ENCODE results near the gene DEXI. TPM values are rescaled to one million over a fixed set of nuclear protein-coding genes. Genes with fewer than 3 reads are reported as not detected.

Gene DEXI
- total RNA-seq = 36.2 and 40.8 TPM in 2 replicates

DNA sequence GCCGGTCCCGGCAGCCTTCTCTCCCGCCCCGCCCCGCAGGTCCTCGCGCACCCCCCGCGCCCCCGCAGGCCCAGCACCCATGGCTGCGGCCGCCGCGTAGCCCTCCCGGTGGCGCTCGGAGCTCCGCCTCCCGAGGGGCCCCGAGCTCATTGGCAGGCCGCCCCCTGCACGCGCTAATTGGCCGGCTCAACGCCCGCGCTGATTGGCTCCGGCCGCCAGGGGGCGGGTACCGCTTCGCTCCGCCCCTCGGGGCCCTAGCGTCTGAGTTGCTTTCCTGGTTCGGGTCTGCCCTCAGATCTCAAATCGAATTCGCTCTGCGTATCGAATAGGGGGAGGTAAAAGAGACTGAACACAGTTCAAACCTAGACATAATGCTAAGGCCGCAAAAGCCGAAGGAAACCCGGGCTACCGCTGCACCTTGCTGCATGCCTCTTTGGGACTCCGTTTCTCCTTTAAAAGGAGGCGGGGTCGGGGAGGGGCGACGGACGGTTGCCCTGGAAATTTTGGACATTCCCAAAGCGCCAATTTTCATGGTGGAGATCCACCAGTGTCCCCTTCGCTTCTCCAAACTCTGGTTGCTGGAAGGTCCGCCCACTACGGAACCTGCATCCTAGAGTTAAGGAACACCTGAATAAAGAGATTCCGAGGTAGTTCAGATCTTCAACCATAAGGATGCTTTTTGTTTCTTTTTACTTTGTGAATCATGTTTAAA lies at the start of gene DEXI:
DEXI (minus strand) TSS at position 117 of the 712 bp plus-strand sequence. CDS start 463 bp downstream, outside the sequence.
- intact Hi-C loops (cut with micrococcal nuclease) = loop anchor here (1.0 to 10.0 kb wide), 6 partner anchors 555 to 1850 kb away; partner anchors contain the start of genes ATF7IP2, HAPSTR1, SNX29 and ZC3H7A
- Mint-ChIP-seq H3K4me1 (ENCODE audit: low read depth) (peaks cover 66% of the 10 kb centered on the region), H3K27me3 (ENCODE audit: insufficient read depth) (no peaks in the 10 kb centered on the region), H3K27ac (peak within 1 kb of the TSS; percentile 88), H3K4me3 (peak within 1 kb of the TSS; percentile 97), H3K9me3 (no peaks in the 10 kb centered on the region), H3K36me3 (ENCODE audit: low read depth) (peaks cover 21% of the 10 kb centered on the region)
- peak; percentile 96 for DNase-seq (ENCODE audit: low spot score)

DNA sequence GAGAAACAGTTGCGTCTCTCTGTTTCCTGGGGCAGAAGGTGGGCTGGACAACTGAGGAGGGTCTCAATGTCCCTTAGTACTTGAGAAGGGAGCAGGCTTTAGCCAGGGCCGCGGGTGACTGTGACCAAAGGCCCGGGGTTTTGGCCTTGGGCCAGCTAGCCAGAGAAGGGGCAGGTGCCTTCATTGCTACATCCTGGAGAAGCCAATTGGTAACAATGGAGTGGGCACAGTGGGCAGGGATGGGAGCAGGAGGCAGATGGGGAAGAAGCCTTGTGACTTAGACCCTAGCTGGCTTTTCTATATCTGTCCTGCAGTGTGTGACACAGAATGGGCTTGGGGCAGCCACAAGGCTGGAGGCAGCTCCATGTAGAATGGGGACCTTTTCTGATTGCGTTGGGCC lies 48.1 kb upstream of the DEXI start:
- no peak overlapping the region for H3K4me3 Mint-ChIP-seq
- no peak for DNase-seq (ENCODE audit: low spot score)
- intact Hi-C loops (cut with micrococcal nuclease) = no loop called here

DNA sequence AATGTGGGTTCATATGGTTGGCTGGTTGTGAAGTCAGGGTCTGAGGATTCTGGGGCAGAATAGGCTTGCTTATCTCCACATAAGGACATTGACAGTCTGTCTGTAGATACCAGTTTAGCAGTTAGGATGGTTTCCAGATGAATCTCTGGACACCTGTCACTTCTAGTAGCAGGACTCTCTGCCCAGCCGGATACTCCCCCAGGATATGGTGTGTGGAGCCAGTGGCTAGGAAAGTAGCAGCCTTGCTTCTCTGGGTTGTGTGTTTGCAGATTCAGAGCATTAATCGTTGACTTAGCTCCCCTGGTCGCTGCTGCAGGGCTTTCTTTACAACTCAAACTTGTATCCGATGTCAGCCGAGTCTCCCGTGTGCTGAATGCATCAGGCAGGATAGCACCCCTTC lies 47.3 kb upstream of the DEXI start:
- no peaks in the 10 kb centered on the region for H3K27me3 Mint-ChIP-seq (ENCODE audit: insufficient read depth)
- intact Hi-C loops (cut with micrococcal nuclease) = loop anchor here (5.0 kb wide), 1 partner anchor 188 kb away; no protein-coding TSS in a partner anchor

More for the DNA sequence above, 48.1 kb upstream of the DEXI start:
- H3K27ac Mint-ChIP-seq = peak overlapping the region; percentile 93
- peaks cover 91% of the 10 kb centered on the region for H3K4me1 Mint-ChIP-seq (ENCODE audit: low read depth)
- no peaks in the 10 kb centered on the region for H3K9me3 Mint-ChIP-seq
- H3K36me3 Mint-ChIP-seq (ENCODE audit: low read depth) = peaks cover 45% of the 10 kb centered on the region
- no peaks in the 10 kb centered on the region for H3K27me3 Mint-ChIP-seq (ENCODE audit: insufficient read depth)

DNA sequence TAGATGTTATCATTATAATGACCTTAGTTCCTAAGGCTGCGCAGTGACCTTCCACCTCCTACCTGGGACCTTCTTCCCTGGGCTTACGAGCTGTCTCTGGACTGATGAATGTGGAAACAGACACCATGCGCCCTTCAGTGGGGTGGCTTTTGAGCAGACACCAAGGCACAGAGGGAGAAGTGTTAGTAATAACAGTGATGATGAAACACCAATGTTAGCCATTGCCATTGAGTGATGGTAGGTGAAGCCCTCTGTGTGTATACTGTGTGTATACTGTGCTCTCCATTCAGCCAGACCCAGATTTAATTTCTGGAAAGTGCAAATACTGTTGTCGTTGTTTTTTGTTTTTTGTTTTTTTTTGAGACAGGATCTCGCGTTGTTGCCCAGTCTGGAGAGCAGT lies 46.6 kb upstream of the DEXI start:
- intact Hi-C loops (cut with micrococcal nuclease) = loop anchor here (1.0 to 5.0 kb wide), 11 partner anchors 12 to 266 kb away; no protein-coding TSS in a partner anchor
- Mint-ChIP-seq H3K9me3 (no peaks in the 10 kb centered on the region), H3K36me3 (ENCODE audit: low read depth) (peaks cover 43% of the 10 kb centered on the region), H3K27me3 (ENCODE audit: insufficient read depth) (no peaks in the 10 kb centered on the region), H3K4me3 (peak overlapping the region; percentile 65), H3K4me1 (ENCODE audit: low read depth) (peaks cover 92% of the 10 kb centered on the region), H3K27ac (peak overlapping the region; percentile 93)
- DNase-seq (ENCODE audit: low spot score) = no peak

More for the DNA sequence above, 47.3 kb upstream of the DEXI start:
- H3K9me3 Mint-ChIP-seq = no peaks in the 10 kb centered on the region
- peak overlapping the region; percentile 65 for H3K4me3 Mint-ChIP-seq
- H3K36me3 Mint-ChIP-seq (ENCODE audit: low read depth) = peaks cover 43% of the 10 kb centered on the region
- DNase-seq (ENCODE audit: low spot score) = no peak
- peak overlapping the region; percentile 93 for H3K27ac Mint-ChIP-seq
- peaks cover 92% of the 10 kb centered on the region for H3K4me1 Mint-ChIP-seq (ENCODE audit: low read depth)

GRCh38 chr16:10988164-10988803 lies 46.0 kb upstream of the DEXI start:
- no peaks in the 10 kb centered on the region for H3K27me3 Mint-ChIP-seq (ENCODE audit: insufficient read depth)
- peak overlapping the region; percentile 93 for H3K27ac Mint-ChIP-seq
- peaks cover 92% of the 10 kb centered on the region for H3K4me1 Mint-ChIP-seq (ENCODE audit: low read depth)
- DNase-seq (ENCODE audit: low spot score) = peak; percentile 64
- intact Hi-C loops (cut with micrococcal nuclease) = loop anchor here (1.0 to 5.0 kb wide), 11 partner anchors 11 to 267 kb away; no protein-coding TSS in a partner anchor
- H3K36me3 Mint-ChIP-seq (ENCODE audit: low read depth) = peaks cover 46% of the 10 kb centered on the region
- peak overlapping the region; percentile 65 for H3K4me3 Mint-ChIP-seq
- H3K9me3 Mint-ChIP-seq = no peaks in the 10 kb centered on the region

- Mint-ChIP-seq H3K27me3 (ENCODE audit: insufficient read depth) (no peaks in the 10 kb centered on the region), H3K4me3 (peak overlapping the region; percentile 65), H3K9me3 (no peaks in the 10 kb centered on the region), H3K4me1 (ENCODE audit: low read depth) (peaks cover 92% of the 10 kb centered on the region), H3K27ac (peak overlapping the region; percentile 93), H3K36me3 (ENCODE audit: low read depth) (peaks cover 49% of the 10 kb centered on the region)
- no peak for DNase-seq (ENCODE audit: low spot score)
- intact Hi-C loops (cut with micrococcal nuclease) = loop anchor here (1.0 to 5.0 kb wide), 12 partner anchors 10 to 268 kb away; no protein-coding TSS in a partner anchor
These were observed 45.3 kb upstream of the DEXI start for GRCh38 chr16:10987361-10988163.

DNA sequence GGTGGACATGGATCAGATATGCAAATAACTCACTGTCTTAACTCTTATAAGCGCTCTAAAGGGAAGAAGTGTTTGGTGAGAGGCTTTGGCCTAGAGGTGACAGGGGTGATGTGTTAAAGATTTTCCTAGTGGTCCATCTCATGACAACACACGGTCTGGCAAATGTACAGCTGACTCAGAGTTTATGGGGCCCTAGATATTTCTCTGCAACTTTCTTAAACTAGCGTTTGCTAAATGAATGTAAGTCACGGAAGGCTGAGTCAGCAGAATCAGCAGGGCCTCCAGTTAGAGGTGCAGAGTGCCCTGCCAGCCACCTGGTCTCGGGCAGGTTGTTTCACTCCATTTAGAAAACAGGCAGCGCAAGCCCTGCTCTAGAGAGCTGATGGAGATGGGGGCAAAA lies 42.2 kb upstream of the DEXI start:
- intact Hi-C loops (cut with micrococcal nuclease) = no loop called here
- Mint-ChIP-seq H3K9me3 (no peaks in the 10 kb centered on the region), H3K27ac (peak overlapping the region; percentile 61), H3K4me1 (ENCODE audit: low read depth) (peaks cover 73% of the 10 kb centered on the region), H3K36me3 (ENCODE audit: low read depth) (peaks cover 38% of the 10 kb centered on the region), H3K27me3 (ENCODE audit: insufficient read depth) (no peaks in the 10 kb centered on the region), H3K4me3 (no peak overlapping the region)
- no peak for DNase-seq (ENCODE audit: low spot score)

DNA sequence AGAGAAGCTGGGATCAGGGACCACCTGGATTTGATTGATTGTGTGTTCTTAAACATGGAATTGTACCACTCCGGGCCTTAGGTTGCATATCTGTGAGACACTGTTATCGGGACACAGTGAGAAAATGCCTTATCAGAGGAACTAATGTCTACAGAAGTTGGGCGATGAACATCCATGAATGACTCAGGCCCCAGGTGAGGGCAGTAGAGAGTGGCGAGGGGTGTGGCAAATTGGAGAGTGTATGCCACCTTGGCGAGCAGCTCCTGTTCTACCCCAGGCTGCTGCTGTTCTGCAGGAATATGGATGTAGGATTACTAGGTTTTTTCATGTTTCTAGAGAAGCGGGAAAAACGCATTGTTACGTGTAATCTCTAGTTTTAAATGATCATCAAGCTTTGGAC lies 40.9 kb upstream of the DEXI start:
- intact Hi-C loops (cut with micrococcal nuclease) = no loop called here
- peaks cover 73% of the 10 kb centered on the region for H3K4me1 Mint-ChIP-seq (ENCODE audit: low read depth)
- H3K4me3 Mint-ChIP-seq = no peak overlapping the region
- no peak for DNase-seq (ENCODE audit: low spot score)
- no peaks in the 10 kb centered on the region for H3K9me3 Mint-ChIP-seq
- no peak overlapping the region for H3K27ac Mint-ChIP-seq
- H3K36me3 Mint-ChIP-seq (ENCODE audit: low read depth) = peaks cover 40% of the 10 kb centered on the region
- H3K27me3 Mint-ChIP-seq (ENCODE audit: insufficient read depth) = no peaks in the 10 kb centered on the region

- H3K36me3 Mint-ChIP-seq (ENCODE audit: low read depth) = peaks cover 46% of the 10 kb centered on the region
- DNase-seq (ENCODE audit: low spot score) = no peak
- H3K9me3 Mint-ChIP-seq = no peaks in the 10 kb centered on the region
- peak overlapping the region; percentile 23 for H3K27ac Mint-ChIP-seq
- peak overlapping the region; percentile 5 for H3K4me3 Mint-ChIP-seq
- H3K4me1 Mint-ChIP-seq (ENCODE audit: low read depth) = peaks cover 73% of the 10 kb centered on the region
- intact Hi-C loops (cut with micrococcal nuclease) = no loop called here
- H3K27me3 Mint-ChIP-seq (ENCODE audit: insufficient read depth) = no peaks in the 10 kb centered on the region
These were observed 40.3 kb upstream of the DEXI start for GRCh38 chr16:10982465-10983150.

DNA sequence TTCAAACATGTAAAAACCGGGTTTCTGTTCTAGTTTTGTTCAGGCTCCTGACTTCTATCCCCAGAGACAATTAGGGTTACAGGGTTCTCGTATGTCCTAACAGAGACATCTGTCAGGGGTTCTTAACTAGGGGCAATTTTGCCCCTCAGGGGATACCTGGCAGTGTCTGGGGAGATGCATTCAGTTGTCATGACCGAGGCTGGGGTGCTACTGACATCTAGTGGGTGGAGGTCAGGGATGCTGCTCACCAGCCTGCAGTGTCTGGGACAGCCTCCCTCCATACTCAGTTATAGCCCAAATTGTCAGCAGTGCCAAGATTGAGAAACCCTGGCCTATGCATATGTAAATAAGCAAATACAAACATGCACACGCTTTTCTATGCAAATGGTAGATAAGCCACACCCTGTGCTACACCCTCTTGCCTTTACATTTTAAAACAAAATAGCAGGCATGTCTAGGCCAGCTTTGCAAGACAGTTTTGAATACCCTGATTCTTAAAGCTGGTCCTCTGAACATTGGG lies 39.5 kb upstream of the DEXI start:
- Mint-ChIP-seq H3K27me3 (ENCODE audit: insufficient read depth) (no peaks in the 10 kb centered on the region), H3K9me3 (no peaks in the 10 kb centered on the region), H3K4me1 (ENCODE audit: low read depth) (peaks cover 73% of the 10 kb centered on the region), H3K36me3 (ENCODE audit: low read depth) (peaks cover 47% of the 10 kb centered on the region), H3K4me3 (no peak overlapping the region), H3K27ac (peak overlapping the region; percentile 40)
- intact Hi-C loops (cut with micrococcal nuclease) = no loop called here
- DNase-seq (ENCODE audit: low spot score) = peak; percentile 34

GRCh38 chr16:10980813-10981212 lies 38.5 kb upstream of the DEXI start:
- no peak overlapping the region for H3K27ac Mint-ChIP-seq
- intact Hi-C loops (cut with micrococcal nuclease) = no loop called here
- no peak overlapping the region for H3K4me3 Mint-ChIP-seq
- peaks cover 72% of the 10 kb centered on the region for H3K4me1 Mint-ChIP-seq (ENCODE audit: low read depth)
- no peak for DNase-seq (ENCODE audit: low spot score)
- H3K9me3 Mint-ChIP-seq = no peaks in the 10 kb centered on the region
- H3K27me3 Mint-ChIP-seq (ENCODE audit: insufficient read depth) = no peaks in the 10 kb centered on the region
- peaks cover 45% of the 10 kb centered on the region for H3K36me3 Mint-ChIP-seq (ENCODE audit: low read depth)
